Ovary (tissue), 3 donors: ENCODE results near the gene PPP2R5C.
"Not testable (repeated sequence)": the region's sequence is repeated elsewhere in the genome, so short reads cannot be mapped to it uniquely, and the experiment has no call there.

ENCODE experiments used
- CTCF ChIP-seq, 3 donors: fragments of 450-650 bp in 2 of 3; fragments of 200-600 bp in 1 of 3; IDR thresholded peaks; one replicate each; pipeline versions ENCODE4 v1.5.1 to v1.8.0; 2016 to 2022; ENCODE audit warnings: antibody characterized with exemption in 3 of 3, mild to moderate bottlenecking in 1 of 3
- EP300 ChIP-seq: sonication (generic); formaldehyde crosslinking; IDR thresholded peaks from one replicate; pipeline ENCODE4 v1.6.1; 2017; ENCODE audit warnings: antibody characterized with exemption
- POLR2A ChIP-seq: fragments of 450-650 bp; IDR thresholded peaks from one replicate; pipeline ENCODE4 v1.6.1; 2017; ENCODE audit warnings: antibody characterized with exemption, mild to moderate bottlenecking, moderate library complexity
- donor health status: DM: no; HTN: no; CAD: no.

GRCh38 chr14:101744382-101744781 is 17.1 kb upstream of the PPP2R5C start:
- TF ChIP-seq CTCF (IDR thresholded peaks at IDR 0.05); POLR2A; EP300: not testable (repeated sequence)
